NCI-H146 treated with DMSO at 0.1 percent for 48 hours (cell line): Measurements from ENCODE around the gene GNGT1.
"Not testable (repeated sequence)": the region's sequence is repeated elsewhere in the genome, so short reads cannot be mapped to it uniquely, and the experiment has no call there.

Experiments used
- DNase-seq: peaks from one replicate; lab custom pipeline; 2025; ENCODE audit not compliant: unreplicated experiment; lab: John Stamatoyannopoulos, UW

GNGT1 gene

DNA sequence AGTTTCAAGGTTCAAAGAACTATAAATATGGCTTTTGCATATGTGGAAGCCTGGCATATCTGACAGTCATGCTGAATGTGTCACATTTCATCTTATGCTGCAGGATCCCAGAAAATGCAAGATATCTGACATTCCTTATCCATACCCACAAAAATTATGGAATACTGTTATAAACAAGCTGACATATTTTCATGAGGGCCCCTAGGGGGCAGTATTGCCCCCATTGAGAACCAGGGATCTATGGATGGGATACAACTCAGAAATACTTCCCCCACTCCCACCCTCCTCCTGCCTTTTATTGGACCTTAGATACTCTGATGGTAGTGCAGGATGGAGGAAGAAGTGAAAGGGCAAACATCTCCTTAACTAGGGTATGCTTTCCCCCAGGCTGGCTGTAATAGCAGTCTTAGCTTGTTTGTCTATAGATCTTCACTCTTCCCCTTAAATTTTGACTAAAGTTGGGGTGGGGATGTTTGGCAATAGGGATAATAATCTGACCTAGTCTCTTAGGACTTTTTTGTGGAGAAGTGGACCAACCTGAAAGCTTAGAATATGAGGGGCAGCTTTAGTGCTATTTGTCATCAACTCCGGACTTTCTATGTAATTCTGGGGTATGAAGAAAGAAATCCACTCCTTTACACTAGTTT, 3.5 kb upstream of the GNGT1 start:
- DNase-seq, result peak; percentile 19

DNA sequence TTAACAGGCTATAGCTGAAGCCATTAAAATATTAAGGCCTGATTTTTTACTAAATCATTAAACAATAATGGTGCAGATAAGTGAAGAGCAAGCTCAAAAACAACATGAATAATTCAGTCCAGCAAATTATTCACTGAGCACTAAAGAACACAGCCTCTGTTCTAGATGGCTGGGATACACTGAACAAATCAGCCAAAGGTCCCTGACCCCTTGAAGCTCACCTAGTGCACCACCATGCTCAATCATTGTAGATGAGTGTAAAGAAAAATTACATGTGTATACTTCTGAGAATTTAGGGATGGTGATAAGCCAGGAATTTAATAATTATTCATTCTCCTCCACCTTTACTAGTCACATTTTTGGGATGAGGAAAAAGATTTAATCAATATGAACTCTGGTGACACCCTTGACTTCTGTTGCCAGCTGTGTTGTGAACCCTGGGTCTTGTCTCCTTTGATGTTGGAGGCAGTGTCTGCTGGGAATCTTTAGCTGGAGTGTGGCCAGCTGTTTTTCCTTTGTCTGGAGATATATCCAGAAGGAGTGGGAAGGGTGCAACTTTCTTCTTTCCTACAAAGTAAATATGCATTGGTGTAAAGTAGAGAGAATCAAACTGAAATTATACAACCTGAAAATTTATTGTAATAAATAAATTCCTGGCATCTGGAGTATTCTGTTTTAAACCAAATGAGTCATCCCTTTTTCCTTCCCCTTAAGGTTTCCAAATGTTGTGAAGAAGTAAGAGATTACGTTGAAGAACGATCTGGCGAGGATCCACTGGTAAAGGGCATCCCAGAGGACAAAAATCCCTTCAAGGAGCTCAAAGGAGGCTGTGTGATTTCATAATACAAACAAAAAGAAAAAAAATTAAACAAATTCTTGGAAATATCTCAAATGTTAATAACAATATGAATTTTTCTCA, 4.0 kb downstream of the GNGT1 start:
- DNase-seq, result no peak

DNA sequence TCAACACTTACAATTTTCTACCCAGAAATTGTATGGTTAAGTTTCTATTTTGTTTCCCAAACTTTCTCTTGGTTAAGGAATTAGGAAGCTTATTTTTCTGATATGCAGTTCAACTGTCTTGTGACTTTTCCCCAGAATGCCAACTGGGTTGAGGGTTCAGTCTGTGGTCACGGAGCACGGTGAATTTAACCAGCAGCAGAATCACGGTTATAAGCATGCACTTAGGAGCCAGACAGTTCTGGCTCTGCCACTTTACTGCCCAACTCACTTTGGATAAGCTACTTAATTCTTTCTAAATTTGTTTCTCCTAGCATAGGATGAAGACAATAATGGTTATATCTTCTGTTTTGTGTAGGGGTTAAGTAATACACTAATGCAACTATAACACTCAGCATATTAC, 4.9 kb downstream of the GNGT1 start:
- not testable (repeated sequence) for DNase-seq

DNA sequence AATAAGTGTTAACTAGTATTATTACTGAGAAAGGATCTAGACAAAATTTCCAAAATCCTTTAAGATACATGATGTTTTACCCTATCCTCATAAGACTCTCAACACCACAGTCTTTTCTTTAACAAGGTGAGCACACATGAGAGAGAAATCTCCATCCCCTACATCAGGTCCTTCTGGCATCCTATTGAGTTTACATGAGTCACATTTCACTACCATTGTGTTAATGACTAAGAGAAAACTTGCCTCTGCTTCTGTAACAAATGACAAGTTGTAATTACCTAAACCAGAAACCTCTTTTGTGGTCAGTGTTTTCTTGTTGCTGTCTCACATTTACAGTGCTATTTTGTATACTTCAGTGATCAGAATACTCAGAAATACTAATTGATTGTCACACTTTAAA, 5.3 kb downstream of the GNGT1 start:
- not testable (repeated sequence) for DNase-seq

DNA sequence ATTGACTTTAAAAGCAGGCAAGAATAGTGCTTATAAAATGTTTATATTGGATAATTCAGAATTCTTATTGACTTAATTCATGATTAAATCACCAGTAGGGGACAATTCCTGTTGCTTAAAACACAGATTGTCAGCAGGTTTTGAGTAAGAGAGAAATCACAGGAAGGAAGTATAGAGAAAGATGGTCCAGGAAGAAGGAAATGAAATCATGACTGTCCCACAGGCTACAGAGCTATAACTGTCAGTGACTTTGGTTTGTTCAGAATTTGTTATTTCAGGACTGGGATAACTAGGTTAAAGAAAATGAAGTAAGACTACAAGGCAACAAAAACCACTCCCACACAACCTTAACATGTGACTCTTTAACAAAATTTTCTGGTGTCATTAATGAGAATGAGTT, 6.8 kb downstream of the GNGT1 start:
- DNase-seq, result no peak

DNA sequence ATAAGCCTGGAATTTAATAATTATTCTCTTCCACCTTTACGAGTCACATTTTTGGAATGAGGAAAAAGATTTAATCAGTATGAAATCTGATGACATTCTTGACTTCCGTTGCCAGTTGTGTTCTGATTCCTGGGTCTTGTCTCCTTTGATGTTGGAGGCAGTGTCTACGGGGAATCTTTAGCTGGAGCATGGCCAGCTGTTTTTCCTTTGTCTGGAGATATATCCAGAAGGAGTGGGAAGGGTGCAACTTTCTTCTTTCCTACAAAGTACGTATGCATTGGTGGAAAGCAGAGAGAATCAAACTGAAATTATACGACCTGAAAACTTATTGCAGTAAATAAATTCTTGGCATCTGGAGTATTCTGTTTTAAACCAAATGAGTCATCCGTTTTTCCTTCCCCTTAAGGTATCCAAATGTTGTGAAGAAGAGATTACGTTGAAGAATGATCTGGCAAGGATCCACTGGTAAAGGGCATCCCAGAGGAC, 8.3 kb downstream of the GNGT1 start:
- DNase-seq, result no peak

DNA sequence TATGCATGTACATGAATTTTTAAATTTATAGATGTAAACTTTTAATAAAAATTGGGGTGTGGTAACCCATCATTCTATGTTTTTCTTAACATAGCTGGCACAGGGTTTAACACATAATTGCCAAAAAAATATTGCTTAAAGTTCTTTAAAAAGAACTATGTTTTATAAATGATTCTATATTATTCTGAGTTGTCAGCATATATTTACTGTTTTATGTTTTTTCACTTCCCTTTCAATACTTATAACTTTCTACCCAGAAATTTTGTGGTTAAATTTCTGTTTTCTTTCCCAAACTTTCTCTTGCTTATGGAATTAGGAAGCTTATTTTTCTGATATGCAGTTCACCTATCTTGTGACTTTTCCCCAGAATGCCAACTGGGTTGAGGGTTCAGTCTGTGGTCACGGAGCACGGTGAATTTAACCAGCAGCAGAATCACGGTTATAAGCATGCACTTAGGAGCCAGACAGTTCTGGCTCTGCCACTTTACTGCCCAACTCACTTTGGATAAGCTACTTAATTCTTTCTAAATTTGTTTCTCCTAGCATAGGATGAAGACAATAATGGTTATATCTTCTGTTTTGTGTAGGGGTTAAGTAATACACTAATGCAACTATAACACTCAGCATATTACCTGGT, 9.0 kb downstream of the GNGT1 start:
- not testable (repeated sequence) for DNase-seq

DNA sequence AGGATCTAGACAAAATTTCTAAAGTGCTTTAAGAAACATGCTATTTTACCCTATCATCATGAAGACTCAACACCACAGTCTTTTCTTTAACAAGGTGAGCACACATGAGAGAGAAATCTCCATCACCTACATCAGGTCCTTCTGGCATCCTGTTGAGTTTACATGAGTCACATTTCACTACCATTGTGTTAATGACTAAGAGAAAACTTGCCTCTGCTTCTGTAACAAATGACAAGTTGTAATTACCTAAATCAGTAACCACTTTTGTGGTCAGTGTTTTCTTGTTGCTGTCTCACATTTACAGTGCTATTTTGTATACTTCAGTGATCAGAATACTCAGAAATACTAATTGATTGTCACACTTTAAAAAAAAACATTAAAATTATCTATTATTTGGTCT, 9.5 kb downstream of the GNGT1 start:
- DNase-seq, result not testable (repeated sequence)

DNA sequence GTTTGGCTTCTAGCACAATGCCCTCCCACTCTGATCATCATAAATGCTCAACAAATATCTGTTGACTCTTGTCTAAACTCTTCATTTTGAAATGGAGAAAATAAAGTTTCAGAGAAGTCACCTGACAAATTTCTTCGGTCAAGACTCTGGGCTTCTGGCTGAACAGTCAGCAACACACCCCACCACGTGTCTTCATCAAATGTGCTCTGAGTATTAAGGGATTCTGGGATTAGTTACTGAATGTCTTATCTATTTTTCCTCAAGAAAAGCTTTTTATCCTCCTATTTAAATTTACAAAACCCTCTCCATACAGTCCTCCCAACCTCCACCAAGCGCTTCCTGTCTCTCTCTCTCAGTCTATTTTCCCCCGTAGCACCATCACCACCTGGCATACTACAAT, 9.9 kb downstream of the GNGT1 start:
- DNase-seq, result not testable (repeated sequence)

DNA sequence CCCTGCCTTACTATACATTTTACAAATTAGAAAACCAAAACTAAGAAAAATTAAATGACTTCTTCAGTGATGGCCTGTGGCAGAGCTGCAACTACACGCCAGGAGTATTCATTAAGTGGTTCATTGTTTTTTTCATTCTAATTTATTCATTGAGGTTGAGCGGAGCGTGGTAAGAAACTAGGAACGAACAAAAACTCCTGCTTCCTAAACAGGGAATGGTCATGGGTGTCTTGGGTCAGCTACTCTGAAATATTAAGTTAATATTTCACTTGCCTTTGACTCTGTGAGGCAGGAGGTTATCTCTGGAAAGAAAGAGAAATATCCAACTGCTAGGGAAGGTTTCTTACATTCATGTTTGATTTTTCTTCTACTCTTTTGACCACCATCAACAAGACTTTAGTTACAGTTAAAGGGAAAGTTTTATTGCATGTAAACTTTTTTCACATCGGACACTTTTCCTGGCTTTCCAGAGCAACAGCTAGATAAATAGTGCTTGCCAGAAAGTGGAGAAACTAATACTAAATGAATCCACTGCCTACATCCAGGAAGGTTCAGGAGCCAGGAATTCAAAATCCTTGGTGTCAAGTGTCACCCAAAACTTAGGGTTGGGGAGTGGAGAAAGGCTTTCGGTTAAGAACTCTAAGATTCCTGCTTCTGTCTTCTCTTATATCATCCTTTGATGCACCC, 14.3 kb downstream of the GNGT1 start:
- DNase-seq, result no peak

DNA sequence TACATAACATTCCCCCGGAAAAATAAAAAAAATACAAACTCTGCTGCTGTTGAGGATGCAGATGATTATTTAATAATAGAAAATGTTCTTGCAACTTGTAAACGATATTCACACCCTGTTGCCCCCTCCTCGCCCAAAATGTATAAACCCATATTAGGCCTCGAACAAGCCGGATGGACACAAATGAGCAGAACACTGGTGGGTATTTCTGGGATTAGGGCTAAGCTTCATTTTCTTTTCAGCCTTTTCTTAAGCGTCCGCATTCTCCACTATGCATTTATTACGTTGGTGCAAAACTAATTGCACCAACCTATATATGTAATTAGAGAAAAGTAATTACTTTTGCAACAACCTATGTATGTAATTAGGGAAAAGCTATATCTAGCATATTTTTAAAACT, 14.8 kb downstream of the GNGT1 start:
- no peak for DNase-seq

DNA sequence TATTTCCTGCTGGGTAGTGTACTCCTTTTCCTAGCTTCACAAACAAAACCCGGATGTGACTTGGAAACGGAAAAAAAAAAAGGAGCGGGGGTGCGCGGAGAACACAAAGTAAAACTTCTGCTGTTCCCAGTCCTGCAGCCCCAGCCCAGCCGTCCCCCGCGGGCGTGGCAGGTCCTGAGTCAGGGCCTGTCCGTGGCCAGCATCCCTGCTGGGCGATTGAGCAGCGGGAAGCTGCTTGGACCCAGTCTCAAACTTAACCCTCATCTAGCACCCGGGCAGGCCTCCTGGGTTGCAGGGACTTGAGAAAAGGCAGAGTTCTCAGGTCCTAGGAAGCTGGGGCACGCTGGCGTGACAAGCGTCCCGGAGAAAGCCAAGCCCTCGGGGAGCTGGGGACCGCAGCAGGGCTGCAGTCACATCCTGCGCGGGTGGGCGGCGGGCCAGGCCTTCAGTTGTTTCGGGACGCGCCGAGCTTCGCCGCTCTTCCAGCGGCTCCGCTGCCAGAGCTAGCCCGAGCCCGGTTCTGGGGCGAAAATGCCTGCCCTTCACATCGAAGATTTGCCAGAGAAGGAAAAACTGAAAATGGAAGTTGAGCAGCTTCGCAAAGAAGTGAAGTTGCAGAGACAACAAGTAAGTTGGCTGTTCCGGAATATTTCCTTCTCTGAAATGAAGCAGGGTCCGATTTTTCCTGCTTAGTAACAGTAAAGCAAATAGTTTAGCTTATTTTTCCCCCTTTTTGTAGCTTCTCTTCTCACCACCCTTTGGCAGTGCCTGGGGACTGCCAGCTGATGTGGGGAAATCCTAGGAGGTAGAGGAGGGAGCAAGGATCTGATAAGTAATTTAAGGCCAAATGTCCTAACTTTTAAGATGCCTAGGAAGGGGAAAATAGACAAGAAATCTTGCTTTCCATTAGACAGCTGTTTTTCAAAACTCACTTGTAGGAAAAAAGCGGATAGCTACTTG, 15.5 kb downstream of the GNGT1 start, which contains the start of gene GNG11:
Gene GNG11, plus strand, starts transcription at position 129 of the 960 bp plus-strand sequence. Its CDS starts 403 bp downstream, at position 532.
- peak; percentile 5 for DNase-seq

DNA sequence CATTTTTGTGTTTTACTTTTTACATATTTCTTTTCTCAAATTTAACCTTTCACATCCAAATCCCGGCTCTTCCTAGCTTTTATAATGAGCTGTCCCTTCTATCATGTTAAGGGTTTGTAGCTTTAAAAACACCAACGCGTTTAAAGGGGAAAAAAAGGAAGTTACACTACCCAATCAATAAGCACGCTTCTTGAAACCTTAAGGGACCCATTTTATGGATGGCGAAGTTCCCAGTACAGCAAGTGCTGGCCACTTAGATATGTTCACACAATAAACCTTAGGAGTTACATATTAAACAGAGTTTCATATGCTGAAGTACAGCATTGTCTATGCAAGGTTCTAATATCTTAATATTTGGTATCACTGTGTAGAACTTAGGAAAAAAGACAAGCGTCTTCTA, 16.9 kb downstream of the GNGT1 start:
- DNase-seq, result no peak

DNA sequence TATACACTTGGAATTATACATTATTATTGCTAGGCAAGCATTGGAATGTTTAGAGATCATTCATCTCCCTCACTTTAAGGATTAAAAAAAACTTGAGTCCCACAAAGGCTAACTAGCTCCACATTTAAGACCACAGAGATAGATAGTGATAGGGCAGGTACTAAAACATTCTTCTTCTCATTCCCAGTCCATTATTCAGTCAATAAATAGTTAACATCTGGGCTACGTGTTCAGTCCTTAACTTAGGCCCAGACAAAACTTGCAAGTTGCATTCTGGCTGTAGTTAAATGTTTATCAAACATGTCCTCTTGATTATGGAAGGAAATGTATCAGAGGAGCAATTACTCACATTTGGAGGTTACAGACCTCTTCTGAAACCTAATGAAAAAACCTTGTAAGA, 17.6 kb downstream of the GNGT1 start:
- no peak for DNase-seq

DNA sequence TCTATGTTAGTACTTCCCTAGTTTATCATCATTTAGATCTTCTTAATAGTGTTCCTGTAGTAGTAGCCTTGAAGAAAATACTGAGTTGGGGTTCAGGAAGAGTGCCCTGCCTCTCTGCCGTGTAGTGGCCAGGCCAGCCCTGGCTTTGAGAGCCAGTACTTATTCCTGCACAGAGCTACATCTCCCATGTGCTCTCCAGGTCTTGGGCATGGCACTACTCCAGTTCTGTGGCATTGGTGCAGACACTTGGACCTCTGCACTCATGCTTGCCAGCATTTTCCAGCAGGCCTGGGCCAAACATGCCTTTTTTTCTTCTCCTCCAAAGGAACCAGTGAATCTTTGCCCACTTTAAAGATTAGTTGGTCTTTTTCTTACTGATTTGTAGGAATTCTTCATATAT, 20.4 kb downstream of the GNGT1 start:
- no peak for DNase-seq

DNA sequence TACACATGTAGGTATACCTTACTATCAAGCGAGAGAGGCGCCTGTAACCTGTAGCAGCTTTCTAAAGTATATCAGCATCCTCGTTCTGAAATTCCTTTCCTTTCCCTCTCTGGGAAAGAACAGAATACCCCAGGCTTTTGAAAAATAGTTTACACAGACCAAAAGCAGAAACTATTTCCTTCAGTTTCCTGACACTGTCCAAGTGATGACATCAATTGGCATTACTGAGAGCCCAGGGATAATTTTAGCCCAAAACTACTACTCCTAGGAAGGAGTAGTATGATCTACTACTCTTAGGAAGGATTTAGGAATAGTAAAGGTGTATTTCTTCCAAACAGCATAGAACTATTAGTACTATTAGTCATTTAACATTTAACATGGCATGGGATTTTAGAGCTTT, 21.2 kb downstream of the GNGT1 start:
- no peak for DNase-seq

DNA sequence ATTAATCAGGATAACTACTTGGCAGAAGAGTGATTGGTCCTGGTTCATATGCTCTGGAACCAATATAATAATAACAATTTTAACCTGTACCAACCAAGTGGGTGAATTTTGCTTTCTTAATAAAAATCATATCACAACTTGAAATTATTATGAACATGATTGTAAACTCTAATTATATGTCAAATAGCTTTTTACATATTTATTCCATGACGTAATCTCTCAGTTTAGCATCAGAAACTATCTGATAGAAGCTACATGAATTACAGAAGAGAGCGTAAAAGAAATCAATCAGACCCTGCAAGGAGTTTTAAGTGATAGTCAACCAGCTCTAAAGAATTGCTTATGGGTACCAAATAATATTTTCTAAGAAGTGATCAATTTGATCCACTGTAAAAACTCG, 25.3 kb downstream of the GNGT1 start:
- no peak for DNase-seq

DNA sequence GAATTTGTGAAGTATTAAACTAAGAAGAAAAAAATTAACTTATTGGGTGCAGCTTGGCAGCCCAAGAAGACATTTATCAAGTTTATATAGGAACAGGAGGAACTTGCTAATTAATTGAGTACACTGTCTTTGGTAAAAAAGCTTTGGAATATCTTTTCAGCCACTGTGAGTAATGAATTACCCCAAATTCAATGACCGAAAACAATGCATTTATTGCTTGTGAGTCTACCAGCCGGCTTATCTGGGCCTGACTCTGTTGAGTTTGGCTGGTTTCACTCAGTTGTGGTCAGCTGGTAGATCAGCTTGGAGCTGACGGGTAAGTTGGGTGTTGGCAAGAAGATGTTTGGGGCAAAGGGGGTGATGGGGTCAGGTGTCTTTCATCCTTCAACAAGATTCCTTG, 26.8 kb downstream of the GNGT1 start:
- no peak for DNase-seq

DNA sequence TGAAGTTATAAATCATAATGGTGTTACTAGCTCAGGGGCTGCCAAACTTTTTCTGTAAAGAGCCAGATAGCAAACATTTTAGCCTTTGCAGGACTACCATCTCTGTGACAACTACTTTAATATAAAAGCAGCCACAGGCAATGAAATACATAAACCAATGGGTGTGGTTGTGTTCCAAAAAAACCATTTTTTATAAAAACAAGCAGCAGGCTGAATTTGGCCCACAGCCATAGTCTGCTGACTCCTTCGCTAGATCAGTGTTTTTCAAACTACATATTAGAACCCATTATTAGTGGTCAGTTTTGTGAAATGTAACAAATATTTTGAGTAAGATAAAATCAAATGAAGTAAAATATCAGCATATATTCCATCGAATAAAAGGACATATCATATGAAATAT, 28.7 kb downstream of the GNGT1 start:
- no peak for DNase-seq

DNA sequence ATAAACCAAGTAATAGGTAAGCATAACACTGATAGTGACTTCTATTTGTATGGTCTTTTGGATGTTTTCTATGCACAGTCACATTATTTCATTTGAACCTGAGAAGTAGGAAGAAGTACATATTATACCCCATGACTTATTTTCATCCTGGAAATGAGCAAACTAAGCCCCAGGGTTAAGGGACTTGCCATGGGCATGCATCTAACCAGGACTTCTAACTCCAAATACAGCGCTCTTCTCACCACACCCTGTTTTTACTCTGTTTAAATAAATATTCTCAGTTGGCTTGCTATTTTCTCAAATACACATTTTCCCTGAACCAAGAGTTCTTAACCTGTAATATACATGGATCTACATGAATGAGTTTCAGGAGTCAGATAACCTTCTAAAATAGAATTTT, 31.5 kb downstream of the GNGT1 start:
- no peak for DNase-seq
